HCT116 (cell line): ENCODE measurements around the gene SDK1. TPM values are rescaled to one million over a fixed set of nuclear protein-coding genes. Genes with fewer than 3 reads are reported as not detected.

ENCODE experiments used
- ATAC-seq: fragments of 200-7000 bp; cut with Tn5 transposase; 2 replicates; pipeline ENCODE4 v1.9.1; 2020; ENCODE audit warnings: mild to moderate bottlenecking, moderate library complexity
- BruUV-seq: library from RNA; stranded (reverse); fragments of 400-500 nt; replicated peaks from 2 replicates; lab custom pipeline; 2021; lab: Mats Ljungman, UMichigan
- CTCF ChIA-PET: fragments of 300-600 bp; sonication (Branson Sonifier 250); formaldehyde crosslinking; loops from one replicate; lab custom pipeline; 2021; ENCODE audit warnings: antibody characterized with exemption; lab: Charles Lee
- POLR2A ChIA-PET: fragments of 300-600, 350-600 bp; sonication (Branson Sonifier 250); formaldehyde crosslinking; loops from one replicate; lab custom pipeline; 2021; ENCODE audit warnings: antibody characterized with exemption; lab: Charles Lee
- RAD21 ChIA-PET, 2 experiments: fragments of 300-600 bp; sonication (Branson Sonifier 250); formaldehyde crosslinking; loops; one replicate each; lab custom pipeline; 2023; ENCODE audit warnings: low total read pairs in 2 of 2; ENCODE audit not compliant: uncharacterized antibody in 2 of 2, unreplicated experiment in 2 of 2, low non-redundant PET in 1 of 2; lab: Charles Lee
- DNase-seq: peaks from one replicate; pipeline ENCODE4 v3.0.0-alpha.2; 2010; ENCODE audit warnings: low read depth, low spot score
- H2AFZ ChIP-seq: fragments of 200-600 bp; shearing (Covaris generic), sonication (generic); 2 replicates; pipeline ENCODE4 v1.6.1; 2017; ENCODE audit warnings: low read depth, mixed run types, mixed read lengths, antibody characterized with exemption, low read length; ENCODE audit not compliant: poor library complexity, severe bottlenecking
- H3K27ac ChIP-seq: 2 replicates; pipeline ENCODE4 v1.5.1; 2012; ENCODE audit warnings: low read depth, low read length
- H3K27me3 ChIP-seq: fragments of 200-600 bp; sonication (generic); 2 replicates; pipeline ENCODE4 v1.6.1; 2016; ENCODE audit warnings: mixed run types, low read length, mixed read lengths; ENCODE audit not compliant: insufficient read depth
- H3K36me3 ChIP-seq, 2 experiments: fragments of 200-500 bp in 1 of 2; fragments of 200-600 bp in 1 of 2; sonication (Bioruptor generic) in 1 of 2; sonication (generic) in 1 of 2; 2 replicates each; pipeline versions ENCODE4 v1.5.1 to v1.6.1; 2014 to 2016; ENCODE audit warnings: low read length in 2 of 2, inconsistent platforms in 1 of 2, mixed read lengths in 1 of 2, mixed run types in 1 of 2; ENCODE audit not compliant: insufficient read depth in 2 of 2, control insufficient read depth in 1 of 2
- H3K4me1 ChIP-seq, 2 experiments: fragments of 200-600 bp in 1 of 2; sonication (generic) in 1 of 2; 2 replicates each; pipeline versions ENCODE4 v1.5.1 to v1.6.1; 2012 to 2017; ENCODE audit warnings: low read length in 2 of 2, inconsistent platforms in 1 of 2, mild to moderate bottlenecking in 1 of 2, mixed read lengths in 1 of 2, mixed run types in 1 of 2, moderate library complexity in 1 of 2; ENCODE audit not compliant: insufficient read depth in 2 of 2, control insufficient read depth in 1 of 2
- H3K4me2 ChIP-seq: fragments of 200-600 bp; sonication (generic); 2 replicates; pipeline ENCODE4 v1.6.1; 2017; ENCODE audit warnings: mixed run types, low read length, mixed read lengths
- H3K4me3 ChIP-seq, 2 experiments: fragments of 200-600 bp in 1 of 2; sonication (generic) in 1 of 2; replicated peaks in 1 of 2; 2 replicates each; pipeline ENCODE4 v1.5.1; 2011 to 2016; ENCODE audit warnings: low read length in 2 of 2, control low read depth in 1 of 2, low read depth in 1 of 2, mild to moderate bottlenecking in 1 of 2, mixed read lengths in 1 of 2, mixed run types in 1 of 2
- H3K79me2 ChIP-seq: fragments of 200-600 bp; sonication (generic); 2 replicates; pipeline ENCODE4 v1.6.1; 2017; ENCODE audit warnings: mild to moderate bottlenecking, mixed run types, low read length, moderate library complexity, mixed read lengths; ENCODE audit not compliant: insufficient read depth
- H3K9ac ChIP-seq: fragments of 200-600 bp; sonication (generic); 2 replicates; pipeline ENCODE4 v1.6.1; 2016; ENCODE audit warnings: low read length, mixed read lengths
- H3K9me2 ChIP-seq: fragments of 200-600 bp; sonication (generic), shearing (Covaris generic); 2 replicates; pipeline ENCODE4 v1.6.1; 2017; ENCODE audit warnings: mixed run types, mild to moderate bottlenecking, moderate library complexity; ENCODE audit not compliant: insufficient read depth
- H3K9me3 ChIP-seq, 2 experiments: fragments of 200-500 bp in 1 of 2; fragments of 200-600 bp in 1 of 2; sonication (Bioruptor generic) in 1 of 2; sonication (generic) in 1 of 2; 2 replicates each; pipeline ENCODE4 v1.6.1; 2014 to 2017; ENCODE audit warnings: low read length in 2 of 2, mixed read lengths in 2 of 2, inconsistent platforms in 1 of 2, low read depth in 1 of 2, mild to moderate bottlenecking in 1 of 2, mixed run types in 1 of 2, moderate library complexity in 1 of 2; ENCODE audit not compliant: control insufficient read depth in 1 of 2, insufficient read depth in 1 of 2
- H4K20me1 ChIP-seq: fragments of 200-600 bp; sonication (generic), shearing (Covaris generic); 2 replicates; pipeline ENCODE4 v1.6.1; 2017; ENCODE audit warnings: mixed run types, mild to moderate bottlenecking, moderate library complexity; ENCODE audit not compliant: insufficient read depth
- CBX3 ChIP-seq: IDR thresholded peaks from 2 replicates; pipeline ENCODE4 v1.6.1; 2012; ENCODE audit warnings: low read depth
- CEBPB ChIP-seq: IDR thresholded peaks from 2 replicates; pipeline ENCODE4 v1.6.1; 2012; ENCODE audit warnings: low read depth
- CTCF ChIP-seq, 3 experiments: fragments of 200-600 bp in 1 of 3; sonication (generic) in 1 of 3; IDR thresholded peaks in 2 of 3; conservative IDR thresholded peaks in 1 of 3; 2 replicates each; pipeline ENCODE4 v1.5.1; 2012 to 2017; ENCODE audit warnings: low read depth in 2 of 3, low read length in 2 of 3, antibody characterized with exemption in 1 of 3, borderline replicate concordance in 1 of 3, control low read depth in 1 of 3, mild to moderate bottlenecking in 1 of 3, mixed read lengths in 1 of 3, mixed run types in 1 of 3, moderate library complexity in 1 of 3; ENCODE audit not compliant: insufficient read depth in 1 of 3
- EGR1 ChIP-seq: IDR thresholded peaks from 2 replicates; pipeline ENCODE4 v1.6.1; 2012; ENCODE audit warnings: low read depth
- EZH2 ChIP-seq: fragments of 200-600 bp; sonication (generic); IDR thresholded peaks from 2 replicates; pipeline ENCODE4 v1.6.1; 2017; ENCODE audit warnings: antibody characterized with exemption, mixed run types
- EZH2phosphoT487 ChIP-seq: fragments of 200-600 bp; IDR thresholded peaks from 2 replicates; pipeline ENCODE4 v1.6.1; 2018; ENCODE audit warnings: antibody characterized with exemption, borderline replicate concordance
- FOSL1 ChIP-seq: IDR thresholded peaks from 2 replicates; pipeline ENCODE4 v1.6.1; 2012; ENCODE audit warnings: low read depth
- JUND ChIP-seq: IDR thresholded peaks from 2 replicates; pipeline ENCODE4 v1.6.1; 2012
- MAX ChIP-seq: IDR thresholded peaks from 2 replicates; pipeline ENCODE4 v1.6.1; 2012
- POLR2A ChIP-seq: IDR thresholded peaks from 2 replicates; pipeline ENCODE4 v1.7.0; 2011; ENCODE audit warnings: borderline replicate concordance; ENCODE audit not compliant: insufficient read depth, insufficient read length; ENCODE audit errors: extremely low read depth
- POLR2AphosphoS5 ChIP-seq: IDR thresholded peaks from 2 replicates; pipeline ENCODE4 v1.6.1; 2011; ENCODE audit warnings: mild to moderate bottlenecking, low read depth, low read length, moderate library complexity
- SRF ChIP-seq: IDR thresholded peaks from 2 replicates; pipeline ENCODE4 v1.6.1; 2012; ENCODE audit warnings: low read depth
- TCF7L2 ChIP-seq: IDR thresholded peaks from 2 replicates; pipeline ENCODE4 v1.7.0; 2011; ENCODE audit warnings: borderline replicate concordance, inconsistent platforms; ENCODE audit not compliant: insufficient read depth, insufficient read length; ENCODE audit errors: extremely low read depth
- YY1 ChIP-seq: IDR thresholded peaks from 2 replicates; pipeline ENCODE4 v1.6.1; 2011; ENCODE audit warnings: low read length, low read depth, moderate library complexity, mild to moderate bottlenecking; ENCODE audit not compliant: insufficient replicate concordance; ENCODE audit errors: extremely low read depth
- ZFX ChIP-seq: fragments of 450-650 bp; IDR thresholded peaks from 2 replicates; pipeline ENCODE4 v1.6.1; 2017
- intact Hi-C: fragments of 100-400 bp; cut with micrococcal nuclease; formaldehyde crosslinking; loops from 2 replicates; pipeline ENCODE4 v1.10.0; 2022
- total RNA-seq: library from RNA; stranded (reverse); gene quantifications from one replicate; pipeline ENCODE4 v1.2.1, GENCODE V29; 2021; ENCODE audit not compliant: unreplicated experiment
- TF ChIP-seq, protein P1 (sequence below): IDR thresholded peaks from 2 replicates; pipeline ENCODE4 v1.6.1; 2011; ENCODE audit warnings: mild to moderate bottlenecking, low read length, moderate library complexity; ENCODE audit not compliant: insufficient replicate concordance; ENCODE audit errors: extremely low read depth
- TF ChIP-seq, protein P2 (sequence below): IDR thresholded peaks from 2 replicates; pipeline ENCODE4 v1.6.1; 2012; ENCODE audit warnings: low read depth

SDK1 gene
- total RNA-seq, 1 experiment from 2014 or later: 0.05 TPM

- no TSS peak for BruUV-seq
- Histone ChIP-seq H3K27me3 (no peaks in the 10 kb centered on the region), H3K9me2 (no peaks in the 10 kb centered on the region), H2AFZ (no peak overlapping the region), H4K20me1 (no peaks in the 10 kb centered on the region), H3K4me2 (no peak overlapping the region), H3K9ac (no peak overlapping the region), H3K79me2 (no peaks in the 10 kb centered on the region), H3K4me3 (no peak overlapping the region), H3K4me1 (no peaks in the 10 kb centered on the region), H3K36me3 (no peaks in the 10 kb centered on the region), H3K9me3 (no peaks in the 10 kb centered on the region), H3K27ac (no peak overlapping the region)
- intact Hi-C loops: no loop called here
- ATAC-seq (no peak), DNase-seq (no peak)
- CTCF ChIA-PET: no interaction called here
- POLR2A ChIA-PET: no interaction called here
- no peak for TF ChIP-seq JUND
- no peak for TF ChIP-seq POLR2A
- no peak for TF ChIP-seq SRF
- TF ChIP-seq, protein P1, sequence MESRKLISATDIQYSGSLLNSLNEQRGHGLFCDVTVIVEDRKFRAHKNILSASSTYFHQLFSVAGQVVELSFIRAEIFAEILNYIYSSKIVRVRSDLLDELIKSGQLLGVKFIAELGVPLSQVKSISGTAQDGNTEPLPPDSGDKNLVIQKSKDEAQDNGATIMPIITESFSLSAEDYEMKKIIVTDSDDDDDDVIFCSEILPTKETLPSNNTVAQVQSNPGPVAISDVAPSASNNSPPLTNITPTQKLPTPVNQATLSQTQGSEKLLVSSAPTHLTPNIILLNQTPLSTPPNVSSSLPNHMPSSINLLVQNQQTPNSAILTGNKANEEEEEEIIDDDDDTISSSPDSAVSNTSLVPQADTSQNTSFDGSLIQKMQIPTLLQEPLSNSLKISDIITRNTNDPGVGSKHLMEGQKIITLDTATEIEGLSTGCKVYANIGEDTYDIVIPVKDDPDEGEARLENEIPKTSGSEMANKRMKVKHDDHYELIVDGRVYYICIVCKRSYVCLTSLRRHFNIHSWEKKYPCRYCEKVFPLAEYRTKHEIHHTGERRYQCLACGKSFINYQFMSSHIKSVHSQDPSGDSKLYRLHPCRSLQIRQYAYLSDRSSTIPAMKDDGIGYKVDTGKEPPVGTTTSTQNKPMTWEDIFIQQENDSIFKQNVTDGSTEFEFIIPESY: no peak
- TF ChIP-seq EZH2phosphoT487: no peak
- no peak for TF ChIP-seq CEBPB
- no peak for TF ChIP-seq EGR1
- TF ChIP-seq CBX3: no peak
- TF ChIP-seq POLR2AphosphoS5: no peak
- TF ChIP-seq, protein P2, sequence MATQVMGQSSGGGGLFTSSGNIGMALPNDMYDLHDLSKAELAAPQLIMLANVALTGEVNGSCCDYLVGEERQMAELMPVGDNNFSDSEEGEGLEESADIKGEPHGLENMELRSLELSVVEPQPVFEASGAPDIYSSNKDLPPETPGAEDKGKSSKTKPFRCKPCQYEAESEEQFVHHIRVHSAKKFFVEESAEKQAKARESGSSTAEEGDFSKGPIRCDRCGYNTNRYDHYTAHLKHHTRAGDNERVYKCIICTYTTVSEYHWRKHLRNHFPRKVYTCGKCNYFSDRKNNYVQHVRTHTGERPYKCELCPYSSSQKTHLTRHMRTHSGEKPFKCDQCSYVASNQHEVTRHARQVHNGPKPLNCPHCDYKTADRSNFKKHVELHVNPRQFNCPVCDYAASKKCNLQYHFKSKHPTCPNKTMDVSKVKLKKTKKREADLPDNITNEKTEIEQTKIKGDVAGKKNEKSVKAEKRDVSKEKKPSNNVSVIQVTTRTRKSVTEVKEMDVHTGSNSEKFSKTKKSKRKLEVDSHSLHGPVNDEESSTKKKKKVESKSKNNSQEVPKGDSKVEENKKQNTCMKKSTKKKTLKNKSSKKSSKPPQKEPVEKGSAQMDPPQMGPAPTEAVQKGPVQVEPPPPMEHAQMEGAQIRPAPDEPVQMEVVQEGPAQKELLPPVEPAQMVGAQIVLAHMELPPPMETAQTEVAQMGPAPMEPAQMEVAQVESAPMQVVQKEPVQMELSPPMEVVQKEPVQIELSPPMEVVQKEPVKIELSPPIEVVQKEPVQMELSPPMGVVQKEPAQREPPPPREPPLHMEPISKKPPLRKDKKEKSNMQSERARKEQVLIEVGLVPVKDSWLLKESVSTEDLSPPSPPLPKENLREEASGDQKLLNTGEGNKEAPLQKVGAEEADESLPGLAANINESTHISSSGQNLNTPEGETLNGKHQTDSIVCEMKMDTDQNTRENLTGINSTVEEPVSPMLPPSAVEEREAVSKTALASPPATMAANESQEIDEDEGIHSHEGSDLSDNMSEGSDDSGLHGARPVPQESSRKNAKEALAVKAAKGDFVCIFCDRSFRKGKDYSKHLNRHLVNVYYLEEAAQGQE: no peak
- no peak for TF ChIP-seq FOSL1
- no peak for TF ChIP-seq YY1
- TF ChIP-seq EZH2: no peak
- no peak for TF ChIP-seq TCF7L2
- TF ChIP-seq MAX: no peak
- TF ChIP-seq CTCF (IDR thresholded peaks at IDR 0.05 in 2 of 3, conservative IDR thresholded peaks at IDR 0.05 in 1 of 3; ENCODE audit: borderline replicate concordance in 1 of 3, insufficient read depth in 1 of 3, low read depth in 2 of 3, low read length in 2 of 3): no peak
- no peak for TF ChIP-seq ZFX
- RAD21 ChIA-PET: no interaction called here
Observed at GRCh38 chr7:4149645-4150044, 848.6 kb downstream of the SDK1 start.
